CD14-positive monocyte (primary cell): ENCODE data around the gene HYOU1. TPM values are rescaled to one million over a fixed set of nuclear protein-coding genes. Genes with fewer than 3 reads are reported as not detected.
A peak's percentile ranks its signal among the peaks of the same experiment; 100 is the strongest.

Experiments
- DNase-seq, 3 donors: peaks; one replicate each; pipeline ENCODE4 v3.0.0-alpha.2; 2011 to 2022
- H2AFZ ChIP-seq: 2 replicates; pipeline ENCODE4 v1.6.0; 2012; ENCODE audit warnings: mild to moderate bottlenecking, low read depth, low read length, inconsistent platforms; ENCODE audit not compliant: insufficient read depth, poor library complexity, severe bottlenecking
- H3K27ac ChIP-seq, 2 donors: 1 replicate in 1 of 2; 2 replicates in 1 of 2; pipeline ENCODE4 v1.5.1; 2012 to 2013; ENCODE audit warnings: low read length in 2 of 2, control low read depth in 1 of 2, inconsistent platforms in 1 of 2, low read depth in 1 of 2, mild to moderate bottlenecking in 1 of 2
- H3K27me3 ChIP-seq, 2 donors: one replicate each; pipeline versions ENCODE4 v1.6.0 to v1.6.1; 2011 to 2013; ENCODE audit warnings: low read length in 2 of 2; ENCODE audit not compliant: control insufficient read depth in 2 of 2, insufficient read depth in 2 of 2
- H3K36me3 ChIP-seq, 2 donors: replicated peaks in 1 of 2; 1 replicate in 1 of 2; 2 replicates in 1 of 2; pipeline versions ENCODE4 v1.5.1 to v1.6.1; 2012 to 2013; ENCODE audit warnings: low read length in 2 of 2, control low read depth in 1 of 2, inconsistent platforms in 1 of 2, mild to moderate bottlenecking in 1 of 2; ENCODE audit not compliant: insufficient read depth in 2 of 2, control insufficient read depth in 1 of 2
- H3K4me1 ChIP-seq, 2 donors: 1 replicate in 1 of 2; 2 replicates in 1 of 2; pipeline versions ENCODE4 v1.5.1 to v1.6.1; 2012 to 2013; ENCODE audit warnings: low read length in 2 of 2, control low read depth in 1 of 2, inconsistent platforms in 1 of 2, mild to moderate bottlenecking in 1 of 2, moderate library complexity in 1 of 2; ENCODE audit not compliant: insufficient read depth in 2 of 2, control insufficient read depth in 1 of 2
- H3K4me2 ChIP-seq: replicated peaks from 2 replicates; pipeline ENCODE3; 2012; ENCODE audit warnings: low read length, moderate library complexity, mild to moderate bottlenecking; ENCODE audit not compliant: poor library complexity, severe bottlenecking; ENCODE audit errors: extremely low read depth
- H3K4me3 ChIP-seq, 3 experiments: fragments of 200-600 bp in 1 of 3; sonication (generic) in 1 of 3; replicated peaks in 1 of 3; 1 replicate in 2 of 3; 2 replicates in 1 of 3; pipeline ENCODE4 v1.5.1; 2011 to 2013; ENCODE audit warnings: low read length in 3 of 3, mild to moderate bottlenecking in 3 of 3, control low read depth in 2 of 3, low read depth in 2 of 3, inconsistent platforms in 1 of 3, moderate library complexity in 1 of 3
- H3K79me2 ChIP-seq: 2 replicates; pipeline ENCODE4 v1.6.0; 2012; ENCODE audit warnings: mild to moderate bottlenecking, control low read depth, inconsistent platforms, low read length, moderate library complexity; ENCODE audit not compliant: insufficient read depth
- H3K9ac ChIP-seq: 2 replicates; pipeline ENCODE4 v1.6.0; 2017; ENCODE audit warnings: low read length, mild to moderate bottlenecking; ENCODE audit not compliant: insufficient read depth, poor library complexity, severe bottlenecking
- H3K9me3 ChIP-seq, 2 donors: replicated peaks in 1 of 2; 1 replicate in 1 of 2; 2 replicates in 1 of 2; pipeline versions ENCODE4 v1.5.1 to v1.6.1; 2012 to 2013; ENCODE audit warnings: low read length in 2 of 2, control low read depth in 1 of 2; ENCODE audit not compliant: control insufficient read depth in 1 of 2, insufficient read depth in 1 of 2
- H4K20me1 ChIP-seq: 2 replicates; pipeline ENCODE4 v1.6.0; 2012; ENCODE audit warnings: mild to moderate bottlenecking, low read length, control low read depth, moderate library complexity; ENCODE audit not compliant: insufficient read depth
- H3K27ac Mint-ChIP-seq, 7 donors: one replicate each; pipeline ENCODE4 v1.8.0; 2020; ENCODE audit warnings: mild to moderate bottlenecking in 7 of 7, mixed read lengths in 7 of 7, moderate library complexity in 6 of 7, inconsistent platforms in 2 of 7
- H3K27me3 Mint-ChIP-seq, 3 donors: one replicate each; pipeline ENCODE4 v1.8.0; 2021 to 2022; ENCODE audit warnings: low read depth in 3 of 3, mild to moderate bottlenecking in 3 of 3, mixed read lengths in 3 of 3, moderate library complexity in 3 of 3, inconsistent platforms in 1 of 3
- H3K36me3 Mint-ChIP-seq, 2 donors: one replicate each; pipeline ENCODE4 v1.8.0; 2020; ENCODE audit warnings: mixed read lengths in 2 of 2, inconsistent platforms in 1 of 2, mild to moderate bottlenecking in 1 of 2
- H3K4me1 Mint-ChIP-seq: one replicate; pipeline ENCODE4 v1.8.0; 2020; ENCODE audit warnings: mild to moderate bottlenecking, mixed read lengths
- H3K4me3 Mint-ChIP-seq, 2 donors: one replicate each; pipeline ENCODE4 v1.8.0; 2020; ENCODE audit warnings: mild to moderate bottlenecking in 2 of 2, mixed read lengths in 2 of 2, moderate library complexity in 1 of 2
- H3K9me3 Mint-ChIP-seq, 7 donors: one replicate each; pipeline ENCODE4 v1.8.0; 2020 to 2022; ENCODE audit warnings: mixed read lengths in 7 of 7, mild to moderate bottlenecking in 6 of 7, moderate library complexity in 6 of 7, inconsistent platforms in 2 of 7
- CTCF ChIP-seq: fragments of 200-600 bp; IDR thresholded peaks from one replicate; pipeline ENCODE4 v1.8.0; 2022; ENCODE audit warnings: antibody characterized with exemption, mild to moderate bottlenecking
- WGBS: methylation state at CpG from one replicate; pipeline ENCODE4 v1.1.5; 2013; ENCODE audit warnings: missing lambda C conversion rate; ENCODE audit not compliant: insufficient coverage; 5-methylcytosine and 5-hydroxymethylcytosine counted together
- intact Hi-C, 2 donors: fragments of 100-400 bp; cut with micrococcal nuclease; formaldehyde crosslinking; loops; one replicate each; pipeline versions ENCODE4 v1.15.0 to v1.15.1; 2023
- polyA plus RNA-seq, 3 donors: library from polyadenylated mRNA; depleted of rRNA in 1 of 3; unstranded in 2 of 3; stranded (reverse) in 1 of 3; fragments of 300-500 nt in 2 of 3; fragments of >200 nt in 1 of 3; fragmentation: Illumina TruSeq in 2 of 3; gene quantifications; 1 replicate in 2 of 3; 2 replicates in 1 of 3; pipeline ENCODE4 v1.2.3, GENCODE V29; 2012 to 2021

The HYOU1 gene
- polyA plus RNA-seq, 3 donors = 8.4 to 34.9 (median 8.6) TPM

GRCh38 chr11:119100246-119100970 lies 43.4 kb upstream of the HYOU1 start:
- no peaks in the 10 kb centered on the region for H3K9me3 ChIP-seq
- WGBS = 61% methylated on average over 11 of the region's 11 CpGs
- peak overlapping the region in 1 of 2 donors; percentile 91 for H3K27ac ChIP-seq
- peak overlapping the region; percentile 94 for H2AFZ ChIP-seq
- peaks cover 35 to 47% of the 10 kb centered on the region in 2 donors for H3K4me1 ChIP-seq
- DNase-seq = no peak
- Mint-ChIP-seq H3K4me1 (peaks cover 47% of the 10 kb centered on the region), H3K27me3 (no peaks in the 10 kb centered on the region), H3K27ac (peak overlapping the region in 5 of 7 donors; percentile 51 to 99 (median 65)), H3K36me3 (peaks cover 25 to 32% of the 10 kb centered on the region in 2 donors), H3K9me3 (peaks cover 0 to 2% (median 0%) of the 10 kb centered on the region in 7 donors), H3K4me3 (peak overlapping the region; percentile 90 to 98)
- H3K79me2 ChIP-seq = peaks cover 45% of the 10 kb centered on the region
- peak overlapping the region; percentile 95 for H3K4me2 ChIP-seq
- intact Hi-C loops = loop anchor here (2.0 to 5.0 kb wide), 3 partner anchors 16 to 83 kb away; partner anchors contain the start of genes VPS11 (in 2 of the 2), HMBS (in 1 of the 2), RPS25 (in 1 of the 2) and TRAPPC4 (in 1 of the 2)
- TF ChIP-seq CTCF = peak; percentile 27
- peak overlapping the region; percentile 81 for H3K9ac ChIP-seq
- peak overlapping the region in 1 of 3 experiments; percentile 91 for H3K4me3 ChIP-seq
- H4K20me1 ChIP-seq = peaks cover 15% of the 10 kb centered on the region
- H3K27me3 ChIP-seq = no peaks in the 10 kb centered on the region
- peaks cover 18 to 28% of the 10 kb centered on the region in 2 donors for H3K36me3 ChIP-seq

GRCh38 chr11:119099711-119100110 lies 42.7 kb upstream of the HYOU1 start:
- Mint-ChIP-seq H3K27ac (peak overlapping the region in 1 of 7 donors; percentile 56), H3K36me3 (peaks cover 25 to 32% of the 10 kb centered on the region in 2 donors), H3K4me3 (no peak overlapping the region), H3K4me1 (peaks cover 43% of the 10 kb centered on the region), H3K9me3 (peaks cover 0 to 2% (median 0%) of the 10 kb centered on the region in 7 donors), H3K27me3 (no peaks in the 10 kb centered on the region)
- Histone ChIP-seq H4K20me1 (peaks cover 15% of the 10 kb centered on the region), H3K4me3 (no peak overlapping the region), H3K27me3 (no peaks in the 10 kb centered on the region), H3K27ac (no peak overlapping the region), H3K4me1 (peaks cover 34 to 40% of the 10 kb centered on the region in 2 donors), H3K79me2 (peaks cover 48% of the 10 kb centered on the region), H3K36me3 (peaks cover 18 to 28% of the 10 kb centered on the region in 2 donors), H3K9ac (no peak overlapping the region), H3K9me3 (no peaks in the 10 kb centered on the region), H2AFZ (no peak overlapping the region), H3K4me2 (no peak overlapping the region)
- no peak for DNase-seq
- intact Hi-C loops = loop anchor here (2.0 to 10.0 kb wide), 4 partner anchors 15 to 95 kb away; partner anchors contain the start of genes VPS11 (in 2 of the 2), HMBS (in 1 of the 2), RPS25 (in 1 of the 2) and TRAPPC4 (in 1 of the 2)
- WGBS = 45% methylated on average over 5 of the region's 6 CpGs
- TF ChIP-seq CTCF = no peak
